ENCODE data around the gene SNX4.
"Not testable (repeated sequence)": the region's sequence is repeated elsewhere in the genome, so short reads cannot be mapped to it uniquely, and the experiment has no call there.

SNX4 gene

GRCh38 chr3:125519678-125520562 lies at the start of gene SNX4:
Gene SNX4 (minus strand): TSS chr3:125520202. CDS start chr3:125520172, 30 bp downstream.
- Histone ChIP-seq H3K36me3 (ENCODE audit: control insufficient read depth in 1 of 2, insufficient read depth in 2 of 2, low read length in 2 of 2) (peaks cover 0 to 6% of the 10 kb centered on the region in 2 donors), H3K4me1 (ENCODE audit: control insufficient read depth in 1 of 2, insufficient read depth in 2 of 2, low read length in 2 of 2) (peaks cover 0 to 7% of the 10 kb centered on the region in 2 donors), H3K9me3 (ENCODE audit: control insufficient read depth in 1 of 2, low read length in 2 of 2) (no peaks in the 10 kb centered on the region), H3K27me3 (ENCODE audit: control insufficient read depth in 1 of 2, insufficient read depth in 2 of 2, low read length in 2 of 2) (no peaks in the 10 kb centered on the region), H3K9ac (ENCODE audit: low read depth in 1 of 2, low read length in 2 of 2) (peak within 1 kb of the TSS; percentile 90 to 93), H3K27ac (ENCODE audit: low read depth, low read length) (peak within 1 kb of the TSS; percentile 26), H3K4me3 (ENCODE audit: low read depth in 1 of 2, low read length in 2 of 2) (peak within 1 kb of the TSS; percentile 75 to 96)

DNA sequence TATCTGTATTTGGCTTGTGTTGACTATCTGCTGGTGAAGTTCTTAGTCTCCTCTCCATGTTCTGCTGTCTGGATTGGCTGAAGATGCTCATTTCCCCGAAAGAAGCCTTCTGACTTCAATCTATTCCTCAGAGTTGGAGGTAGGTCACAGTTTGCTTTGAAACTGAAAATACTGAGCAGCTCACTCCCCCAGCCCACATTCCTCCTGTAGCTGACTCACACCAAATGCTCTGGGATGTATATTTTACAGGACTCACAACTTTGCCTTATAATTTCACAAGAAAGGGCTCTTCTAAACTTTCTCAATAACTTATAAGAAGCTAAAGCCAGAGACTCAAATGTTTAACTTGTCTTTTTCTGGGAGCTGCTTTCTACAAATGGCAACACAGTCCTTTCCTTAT lies 36.3 kb upstream of the SNX4 start:
- H3K4me1 ChIP-seq (ENCODE audit: control insufficient read depth in 1 of 2, insufficient read depth in 2 of 2, low read length in 2 of 2) = no peaks in the 10 kb centered on the region
- H3K27me3 ChIP-seq (ENCODE audit: control insufficient read depth in 1 of 2, insufficient read depth in 2 of 2, low read length in 2 of 2) = no peaks in the 10 kb centered on the region
- no peak overlapping the region for H3K27ac ChIP-seq (ENCODE audit: low read depth, low read length)
- peaks cover 8 to 39% of the 10 kb centered on the region in 2 donors for H3K36me3 ChIP-seq (ENCODE audit: control insufficient read depth in 1 of 2, insufficient read depth in 2 of 2, low read length in 2 of 2)
- no peaks in the 10 kb centered on the region for H3K9me3 ChIP-seq (ENCODE audit: control insufficient read depth in 1 of 2, low read length in 2 of 2)
- no peak overlapping the region for H3K4me3 ChIP-seq (ENCODE audit: low read depth in 1 of 2, low read length in 2 of 2)
- H3K9ac ChIP-seq (ENCODE audit: low read depth in 1 of 2, low read length in 2 of 2) = no peak overlapping the region

- Histone ChIP-seq H3K4me1 (ENCODE audit: control insufficient read depth in 1 of 2, insufficient read depth in 2 of 2, low read length in 2 of 2) (no peaks in the 10 kb centered on the region), H3K27ac (ENCODE audit: low read depth, low read length) (no peak overlapping the region), H3K4me3 (ENCODE audit: low read depth in 1 of 2, low read length in 2 of 2) (no peak overlapping the region), H3K36me3 (ENCODE audit: control insufficient read depth in 1 of 2, insufficient read depth in 2 of 2, low read length in 2 of 2) (peaks cover 6 to 22% of the 10 kb centered on the region in 2 donors), H3K9ac (ENCODE audit: low read depth in 1 of 2, low read length in 2 of 2) (no peak overlapping the region), H3K9me3 (ENCODE audit: control insufficient read depth in 1 of 2, low read length in 2 of 2) (no peaks in the 10 kb centered on the region), H3K27me3 (ENCODE audit: control insufficient read depth in 1 of 2, insufficient read depth in 2 of 2, low read length in 2 of 2) (no peaks in the 10 kb centered on the region)
Observed at GRCh38 chr3:125552401-125552800, 32.4 kb upstream of the SNX4 start.

DNA sequence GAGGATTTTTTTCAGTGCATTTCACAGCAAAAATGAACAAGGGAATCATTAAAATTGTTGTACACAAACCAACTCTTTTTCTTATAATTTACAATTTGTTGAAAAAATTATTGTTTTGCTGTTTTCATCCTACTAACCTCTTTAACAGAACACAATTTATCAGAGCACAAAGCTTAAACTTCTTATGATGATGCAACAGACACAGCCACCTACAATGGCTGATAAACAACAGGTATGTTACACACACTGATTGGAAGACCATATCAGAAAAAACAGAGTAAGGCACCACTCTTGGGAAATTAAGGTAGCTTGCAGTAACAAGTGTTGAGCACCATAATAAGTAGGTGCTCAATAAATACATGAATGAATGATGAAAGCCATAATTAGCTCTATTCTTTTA lies 8.9 kb upstream of the SNX4 start:
- Histone ChIP-seq H3K9me3 (ENCODE audit: control insufficient read depth in 1 of 2, low read length in 2 of 2) (no peaks in the 10 kb centered on the region), H3K36me3 (ENCODE audit: control insufficient read depth in 1 of 2, insufficient read depth in 2 of 2, low read length in 2 of 2) (peaks cover 6 to 20% of the 10 kb centered on the region in 2 donors), H3K27ac (ENCODE audit: low read depth, low read length) (no peak overlapping the region), H3K9ac (ENCODE audit: low read depth in 1 of 2, low read length in 2 of 2) (no peak overlapping the region), H3K4me3 (ENCODE audit: low read depth in 1 of 2, low read length in 2 of 2) (no peak overlapping the region), H3K27me3 (ENCODE audit: control insufficient read depth in 1 of 2, insufficient read depth in 2 of 2, low read length in 2 of 2) (no peaks in the 10 kb centered on the region), H3K4me1 (ENCODE audit: control insufficient read depth in 1 of 2, insufficient read depth in 2 of 2, low read length in 2 of 2) (no peaks in the 10 kb centered on the region)

- no peaks in the 10 kb centered on the region for H3K4me1 ChIP-seq (ENCODE audit: control insufficient read depth in 1 of 2, insufficient read depth in 2 of 2, low read length in 2 of 2)
- H3K27me3 ChIP-seq (ENCODE audit: control insufficient read depth in 1 of 2, insufficient read depth in 2 of 2, low read length in 2 of 2) = no peaks in the 10 kb centered on the region
- no peaks in the 10 kb centered on the region for H3K9me3 ChIP-seq (ENCODE audit: control insufficient read depth in 1 of 2, low read length in 2 of 2)
- H3K27ac ChIP-seq (ENCODE audit: low read depth, low read length) = no peak overlapping the region
- no peak overlapping the region for H3K9ac ChIP-seq (ENCODE audit: low read depth in 1 of 2, low read length in 2 of 2)
- H3K4me3 ChIP-seq (ENCODE audit: low read depth in 1 of 2, low read length in 2 of 2) = no peak overlapping the region
- H3K36me3 ChIP-seq (ENCODE audit: control insufficient read depth in 1 of 2, insufficient read depth in 2 of 2, low read length in 2 of 2) = peaks cover 5 to 12% of the 10 kb centered on the region in 2 donors
Observed at GRCh38 chr3:125525153-125525552, 5.2 kb upstream of the SNX4 start.

- H3K4me3 ChIP-seq (ENCODE audit: low read depth in 1 of 2, low read length in 2 of 2) = peak overlapping the region; percentile 75 to 96
- not testable (repeated sequence) for H3K4me1 ChIP-seq (ENCODE audit: control insufficient read depth in 1 of 2, insufficient read depth in 2 of 2, low read length in 2 of 2); H3K36me3 ChIP-seq (ENCODE audit: control insufficient read depth in 1 of 2, insufficient read depth in 2 of 2, low read length in 2 of 2); H3K27me3 ChIP-seq (ENCODE audit: control insufficient read depth in 1 of 2, insufficient read depth in 2 of 2, low read length in 2 of 2); H3K9me3 ChIP-seq (ENCODE audit: control insufficient read depth in 1 of 2, low read length in 2 of 2)
- peak overlapping the region; percentile 26 for H3K27ac ChIP-seq (ENCODE audit: low read depth, low read length)
- H3K9ac ChIP-seq (ENCODE audit: low read depth in 1 of 2, low read length in 2 of 2) = peak overlapping the region; percentile 81 to 93
Observed at GRCh38 chr3:125520563-125520919, 539 bp upstream of the SNX4 start.

DNA sequence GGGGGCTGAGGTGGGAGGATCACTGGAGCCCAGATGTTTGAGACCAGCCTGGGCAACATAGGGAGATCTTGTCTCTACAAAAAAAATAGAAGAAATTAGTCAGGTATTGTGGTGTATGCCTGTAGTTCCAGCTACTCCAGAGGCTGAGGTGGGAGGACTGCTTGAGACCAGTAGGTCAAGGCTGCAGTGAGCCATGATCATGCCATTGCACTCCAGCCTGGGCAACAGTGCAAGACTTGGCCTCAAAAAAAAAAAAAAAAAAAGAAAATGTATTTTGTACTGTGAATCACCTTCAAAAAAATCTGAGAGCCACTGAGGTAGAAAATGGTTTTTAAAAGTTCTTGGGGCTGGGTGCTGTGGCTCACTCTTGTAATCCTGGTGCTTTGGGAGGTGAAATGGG lies 4.6 kb downstream of the SNX4 start:
- H3K4me1 ChIP-seq (ENCODE audit: control insufficient read depth in 1 of 2, insufficient read depth in 2 of 2, low read length in 2 of 2) = peaks cover 19 to 23% of the 10 kb centered on the region in 2 donors
- no peaks in the 10 kb centered on the region for H3K27me3 ChIP-seq (ENCODE audit: control insufficient read depth in 1 of 2, insufficient read depth in 2 of 2, low read length in 2 of 2)
- H3K36me3 ChIP-seq (ENCODE audit: control insufficient read depth in 1 of 2, insufficient read depth in 2 of 2, low read length in 2 of 2) = peaks cover 0 to 19% of the 10 kb centered on the region in 2 donors

DNA sequence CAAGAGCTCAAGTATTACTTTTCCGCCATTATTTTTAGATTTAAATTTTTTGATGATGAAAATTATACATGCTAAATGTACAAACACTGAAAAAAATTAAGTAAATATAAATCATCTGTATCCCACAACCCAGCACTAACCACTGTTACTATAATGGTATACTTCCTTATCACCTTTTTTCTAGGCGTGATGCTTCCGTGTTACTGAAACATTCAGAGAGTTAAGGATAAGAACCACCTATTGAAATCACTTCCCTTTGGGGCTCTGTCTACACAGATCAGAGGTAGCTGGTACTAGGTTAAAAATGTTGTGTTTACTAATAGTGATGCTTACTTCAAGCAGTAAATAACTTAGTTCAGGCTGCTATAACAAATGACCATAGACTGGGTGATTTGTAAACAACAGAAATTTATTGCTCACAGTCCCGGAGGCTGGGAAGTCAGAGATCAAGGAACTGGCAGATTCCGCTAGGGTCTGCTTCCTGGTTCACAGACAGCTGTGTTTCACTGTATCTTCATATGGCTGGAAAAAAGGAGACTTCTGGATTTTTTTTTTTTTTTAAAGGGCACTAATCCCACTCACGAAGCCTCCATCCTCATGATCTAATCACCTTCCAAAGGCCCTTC lies 6.4 kb downstream of the SNX4 start:
- H3K27ac ChIP-seq (ENCODE audit: low read depth, low read length) = no peak overlapping the region
- peaks cover 0 to 23% of the 10 kb centered on the region in 2 donors for H3K36me3 ChIP-seq (ENCODE audit: control insufficient read depth in 1 of 2, insufficient read depth in 2 of 2, low read length in 2 of 2)
- H3K4me3 ChIP-seq (ENCODE audit: low read depth in 1 of 2, low read length in 2 of 2) = no peak overlapping the region
- H3K9ac ChIP-seq (ENCODE audit: low read depth in 1 of 2, low read length in 2 of 2) = no peak overlapping the region
- H3K4me1 ChIP-seq (ENCODE audit: control insufficient read depth in 1 of 2, insufficient read depth in 2 of 2, low read length in 2 of 2) = peaks cover 12 to 23% of the 10 kb centered on the region in 2 donors
- H3K27me3 ChIP-seq (ENCODE audit: control insufficient read depth in 1 of 2, insufficient read depth in 2 of 2, low read length in 2 of 2) = no peaks in the 10 kb centered on the region
- no peaks in the 10 kb centered on the region for H3K9me3 ChIP-seq (ENCODE audit: control insufficient read depth in 1 of 2, low read length in 2 of 2)

More for the DNA sequence above, 4.6 kb downstream of the SNX4 start:
- Histone ChIP-seq H3K4me3 (ENCODE audit: low read depth in 1 of 2, low read length in 2 of 2) (no peak overlapping the region), H3K27ac (ENCODE audit: low read depth, low read length) (no peak overlapping the region), H3K9ac (ENCODE audit: low read depth in 1 of 2, low read length in 2 of 2) (no peak overlapping the region), H3K9me3 (ENCODE audit: control insufficient read depth in 1 of 2, low read length in 2 of 2) (no peaks in the 10 kb centered on the region)

GRCh38 chr3:125512135-125512920 lies 7.7 kb downstream of the SNX4 start:
- no peak overlapping the region for H3K27ac ChIP-seq (ENCODE audit: low read depth, low read length)
- no peaks in the 10 kb centered on the region for H3K27me3 ChIP-seq (ENCODE audit: control insufficient read depth in 1 of 2, insufficient read depth in 2 of 2, low read length in 2 of 2)
- no peaks in the 10 kb centered on the region for H3K9me3 ChIP-seq (ENCODE audit: control insufficient read depth in 1 of 2, low read length in 2 of 2)
- H3K9ac ChIP-seq (ENCODE audit: low read depth in 1 of 2, low read length in 2 of 2) = no peak overlapping the region
- no peak overlapping the region for H3K4me3 ChIP-seq (ENCODE audit: low read depth in 1 of 2, low read length in 2 of 2)
- peaks cover 12 to 23% of the 10 kb centered on the region in 2 donors for H3K4me1 ChIP-seq (ENCODE audit: control insufficient read depth in 1 of 2, insufficient read depth in 2 of 2, low read length in 2 of 2)
- H3K36me3 ChIP-seq (ENCODE audit: control insufficient read depth in 1 of 2, insufficient read depth in 2 of 2, low read length in 2 of 2) = peaks cover 0 to 28% of the 10 kb centered on the region in 2 donors

Data from duodenal mucosa (tissue), 2 donors.